Nephron progenitor cell (in vitro differentiated cells): Measurements from ENCODE around the gene PIK3R1.
A peak's percentile ranks its signal among the peaks of the same experiment; 100 is the strongest.

Experiments
- DNase-seq: peaks from one replicate; pipeline ENCODE4 v3.0.0; 2021
- H3K27ac Mint-ChIP-seq: 2 replicates; pipeline ENCODE4 v1.8.0; 2021; ENCODE audit warnings: mild to moderate bottlenecking, moderate library complexity, mixed read lengths
- H3K27me3 Mint-ChIP-seq: 2 replicates; pipeline ENCODE4 v1.8.0; 2021; ENCODE audit warnings: mild to moderate bottlenecking, low read depth, mixed read lengths; ENCODE audit not compliant: poor library complexity
- H3K36me3 Mint-ChIP-seq: 2 replicates; pipeline ENCODE4 v1.8.0; 2021; ENCODE audit warnings: low read depth, mixed read lengths
- H3K4me1 Mint-ChIP-seq: 2 replicates; pipeline ENCODE4 v1.8.0; 2021; ENCODE audit warnings: mixed read lengths
- H3K4me3 Mint-ChIP-seq: 2 replicates; pipeline ENCODE4 v1.8.0; 2021; ENCODE audit warnings: mild to moderate bottlenecking, moderate library complexity, mixed read lengths
- H3K9me3 Mint-ChIP-seq: 2 replicates; pipeline ENCODE4 v1.8.0; 2021; ENCODE audit warnings: mild to moderate bottlenecking, moderate library complexity, mixed read lengths
- CTCF ChIP-seq: fragments of 200-600 bp; sonication (generic); IDR thresholded peaks from 2 replicates; pipeline ENCODE4 v1.5.0; 2021; ENCODE audit warnings: antibody characterized with exemption

The PIK3R1 gene

DNA sequence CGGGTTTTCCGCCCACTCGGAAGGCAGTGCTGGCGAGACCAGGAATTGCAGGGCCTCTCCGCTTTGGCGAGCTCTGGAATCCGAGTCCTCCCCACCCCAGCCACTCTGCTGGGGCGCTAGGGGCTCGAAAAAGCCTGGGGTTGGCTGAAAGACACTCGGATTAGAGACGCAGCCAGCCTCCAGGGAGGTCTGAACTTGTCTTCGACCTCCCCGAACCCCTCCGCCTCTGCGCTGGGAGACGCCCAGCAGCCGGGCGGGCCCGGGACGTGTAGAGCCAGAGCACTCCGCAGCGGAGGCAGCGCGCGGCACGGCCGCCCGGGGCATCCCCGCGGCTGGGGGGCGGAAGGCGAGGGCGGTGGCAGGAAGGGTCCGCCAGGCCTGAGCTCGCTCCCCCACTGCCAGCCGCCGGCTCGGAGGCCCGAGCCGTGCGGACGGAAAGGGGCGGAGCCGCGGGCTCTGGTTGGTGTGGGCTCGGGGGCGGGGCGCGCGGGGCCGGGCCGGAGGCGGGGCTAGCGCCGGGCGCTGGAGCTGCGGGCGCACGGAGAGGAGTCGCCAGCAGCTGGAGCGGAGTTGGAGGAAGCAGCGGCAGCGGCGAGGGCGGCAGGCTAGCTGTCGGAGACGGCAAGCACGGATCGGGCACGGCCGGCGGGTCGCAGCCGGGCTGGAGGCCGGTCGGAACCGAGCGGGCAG lies at the start of gene PIK3R1:
PIK3R1 (plus strand) TSS at position 549 of the 690 bp plus-strand sequence. CDS start 10,920 bp downstream, outside the sequence.
- H3K36me3 Mint-ChIP-seq, result peaks cover 33% of the 10 kb centered on the region
- H3K4me3 Mint-ChIP-seq, result peak within 1 kb of the TSS; percentile 96
- H3K27ac Mint-ChIP-seq, result peak within 1 kb of the TSS; percentile 87
- TF ChIP-seq CTCF, result no peak
- DNase-seq, result peak; percentile 97
- peaks cover 43% of the 10 kb centered on the region for H3K4me1 Mint-ChIP-seq
- no peaks in the 10 kb centered on the region for H3K27me3 Mint-ChIP-seq
- H3K9me3 Mint-ChIP-seq, result peaks cover 22% of the 10 kb centered on the region

DNA sequence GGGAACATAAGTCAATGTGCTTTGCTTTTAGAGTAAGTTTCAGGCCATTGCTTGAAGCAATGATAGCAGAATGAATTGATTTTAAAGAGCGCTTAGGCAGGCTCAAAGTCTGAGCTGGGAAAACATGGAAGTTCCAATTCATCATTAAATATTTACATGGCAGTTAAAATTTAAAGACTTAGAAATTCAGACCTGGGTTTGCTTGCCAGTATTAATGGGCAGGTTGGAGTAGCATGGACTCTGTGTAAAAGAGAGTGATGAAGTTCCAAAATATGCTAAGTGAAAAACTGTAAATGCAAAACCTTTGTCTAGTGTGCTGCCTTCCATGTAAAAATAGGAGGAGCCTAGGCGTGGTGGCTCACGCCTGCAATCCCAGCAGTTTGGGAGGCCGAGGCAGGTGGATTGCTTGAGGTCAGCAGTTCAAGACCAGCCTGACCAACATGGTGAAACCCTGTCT lies 48.3 kb upstream of the PIK3R1 start:
- peaks cover 33% of the 10 kb centered on the region for H3K4me1 Mint-ChIP-seq
- H3K9me3 Mint-ChIP-seq, result peaks cover 4% of the 10 kb centered on the region
- H3K4me3 Mint-ChIP-seq, result no peak overlapping the region
- no peak for TF ChIP-seq CTCF
- no peak overlapping the region for H3K27ac Mint-ChIP-seq
- peaks cover 3% of the 10 kb centered on the region for H3K27me3 Mint-ChIP-seq
- no peak for DNase-seq
- peaks cover 9% of the 10 kb centered on the region for H3K36me3 Mint-ChIP-seq

DNA sequence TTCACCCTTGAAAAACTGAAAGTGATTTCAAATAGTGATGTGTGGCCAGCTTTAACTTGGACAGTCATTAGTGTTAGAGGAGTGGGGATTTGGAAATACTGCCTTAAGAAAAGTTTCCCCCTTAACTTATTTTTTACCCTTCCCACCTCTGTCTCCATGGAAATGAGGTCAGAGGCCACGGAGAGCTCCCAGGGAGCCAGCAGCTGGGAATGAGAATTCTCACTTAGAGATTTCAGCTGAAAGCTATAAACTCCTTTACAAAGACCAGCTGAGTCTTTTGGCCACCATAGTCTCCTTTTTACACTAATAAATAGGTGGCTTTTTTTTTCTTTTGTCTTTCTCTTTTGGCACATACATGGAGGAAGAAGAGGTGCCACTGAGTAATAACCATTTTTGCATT lies 45.7 kb upstream of the PIK3R1 start:
- Mint-ChIP-seq H3K4me3 (peak overlapping the region; percentile 65), H3K36me3 (peaks cover 9% of the 10 kb centered on the region), H3K4me1 (peaks cover 35% of the 10 kb centered on the region), H3K27ac (peak overlapping the region; percentile 94), H3K27me3 (peaks cover 3% of the 10 kb centered on the region), H3K9me3 (peaks cover 4% of the 10 kb centered on the region)
- DNase-seq, result peak; percentile 60
- no peak for TF ChIP-seq CTCF

- peaks cover 5% of the 10 kb centered on the region for H3K36me3 Mint-ChIP-seq
- H3K9me3 Mint-ChIP-seq, result peaks cover 4% of the 10 kb centered on the region
- TF ChIP-seq CTCF, result no peak
- peaks cover 3% of the 10 kb centered on the region for H3K27me3 Mint-ChIP-seq
- peak overlapping the region; percentile 63 for H3K4me3 Mint-ChIP-seq
- DNase-seq, result no peak
- H3K4me1 Mint-ChIP-seq, result peaks cover 35% of the 10 kb centered on the region
- peak overlapping the region; percentile 74 for H3K27ac Mint-ChIP-seq
Measured at GRCh38 chr5:68170826-68171558, 44.6 kb upstream of the PIK3R1 start.

DNA sequence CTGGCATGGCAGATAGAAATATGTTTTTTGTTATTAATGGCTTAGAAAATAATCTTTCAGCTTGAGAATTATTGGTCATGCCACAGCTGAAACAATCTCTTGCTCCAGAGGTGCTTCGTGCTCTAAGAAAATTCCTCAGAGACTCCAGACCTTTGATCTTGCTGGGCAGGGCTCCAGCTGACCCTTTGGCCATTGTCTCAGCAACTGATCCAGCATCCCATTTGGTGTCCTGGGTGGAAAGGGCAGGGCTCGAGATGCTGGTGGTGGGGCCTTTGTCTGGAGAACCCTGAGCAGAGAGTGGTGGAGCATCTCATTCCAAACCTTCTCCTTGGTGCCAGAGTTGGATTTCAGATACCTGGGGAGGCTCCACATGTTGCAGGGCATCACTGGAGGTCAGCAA lies 43.2 kb upstream of the PIK3R1 start:
- DNase-seq, result no peak
- TF ChIP-seq CTCF, result no peak
- Mint-ChIP-seq H3K4me3 (no peak overlapping the region), H3K36me3 (no peaks in the 10 kb centered on the region), H3K27ac (no peak overlapping the region), H3K27me3 (peaks cover 3% of the 10 kb centered on the region), H3K4me1 (peaks cover 35% of the 10 kb centered on the region), H3K9me3 (peaks cover 2% of the 10 kb centered on the region)
